ENCODE measurements around the gene TMEM150B.

DNA sequence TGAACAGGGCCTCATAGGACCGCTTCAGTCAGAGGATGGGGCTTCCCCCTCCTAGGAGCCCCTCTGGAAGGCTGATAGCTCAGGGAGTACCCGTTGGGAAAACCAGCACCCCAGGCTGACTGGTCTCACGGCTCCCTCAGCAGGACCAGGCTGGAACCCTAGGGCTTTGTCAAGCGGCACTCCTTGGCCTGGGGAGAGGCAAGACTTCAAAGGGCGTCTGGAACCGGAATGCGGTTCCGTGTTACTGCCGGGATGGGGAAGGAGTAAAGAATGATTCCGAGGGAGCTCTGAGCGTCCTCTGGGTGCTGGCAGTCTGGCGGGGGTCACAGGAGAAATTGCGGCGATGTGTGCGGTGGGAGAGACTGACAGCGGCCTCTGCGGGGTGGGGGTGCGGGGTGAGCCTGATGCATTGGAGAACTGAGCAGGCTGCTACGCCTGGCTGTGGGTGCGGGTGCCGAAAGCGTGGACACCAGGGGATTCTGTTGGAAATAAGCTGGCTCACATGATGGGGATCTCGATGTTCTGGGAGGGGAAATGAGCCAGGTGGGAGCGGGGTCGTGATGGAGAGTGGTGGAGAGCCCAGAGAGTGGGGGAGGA is 27.5 kb upstream of the TMEM150B start:
- TF ChIP-seq, protein P1, sequence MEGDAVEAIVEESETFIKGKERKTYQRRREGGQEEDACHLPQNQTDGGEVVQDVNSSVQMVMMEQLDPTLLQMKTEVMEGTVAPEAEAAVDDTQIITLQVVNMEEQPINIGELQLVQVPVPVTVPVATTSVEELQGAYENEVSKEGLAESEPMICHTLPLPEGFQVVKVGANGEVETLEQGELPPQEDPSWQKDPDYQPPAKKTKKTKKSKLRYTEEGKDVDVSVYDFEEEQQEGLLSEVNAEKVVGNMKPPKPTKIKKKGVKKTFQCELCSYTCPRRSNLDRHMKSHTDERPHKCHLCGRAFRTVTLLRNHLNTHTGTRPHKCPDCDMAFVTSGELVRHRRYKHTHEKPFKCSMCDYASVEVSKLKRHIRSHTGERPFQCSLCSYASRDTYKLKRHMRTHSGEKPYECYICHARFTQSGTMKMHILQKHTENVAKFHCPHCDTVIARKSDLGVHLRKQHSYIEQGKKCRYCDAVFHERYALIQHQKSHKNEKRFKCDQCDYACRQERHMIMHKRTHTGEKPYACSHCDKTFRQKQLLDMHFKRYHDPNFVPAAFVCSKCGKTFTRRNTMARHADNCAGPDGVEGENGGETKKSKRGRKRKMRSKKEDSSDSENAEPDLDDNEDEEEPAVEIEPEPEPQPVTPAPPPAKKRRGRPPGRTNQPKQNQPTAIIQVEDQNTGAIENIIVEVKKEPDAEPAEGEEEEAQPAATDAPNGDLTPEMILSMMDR (conservative IDR thresholded peaks at IDR 0.05; ENCODE audit: low read depth, low read length), result no peak
- no peak for TF ChIP-seq POLR2A (IDR thresholded peaks at IDR 0.05; ENCODE audit: low read depth, low read length)
- TF ChIP-seq CEBPB (IDR thresholded peaks at IDR 0.05; ENCODE audit: low read depth, low read length), result no peak
- no peak for TF ChIP-seq MAFK (IDR thresholded peaks at IDR 0.05; ENCODE audit: low read depth, low read length)
- no peak for TF ChIP-seq MXI1 (IDR thresholded peaks at IDR 0.05; ENCODE audit: borderline replicate concordance, low read depth, low read length)
- no peak for TF ChIP-seq NFE2L2 (IDR thresholded peaks at IDR 0.05; ENCODE audit: low read depth, low read length)
- TF ChIP-seq, protein P2, sequence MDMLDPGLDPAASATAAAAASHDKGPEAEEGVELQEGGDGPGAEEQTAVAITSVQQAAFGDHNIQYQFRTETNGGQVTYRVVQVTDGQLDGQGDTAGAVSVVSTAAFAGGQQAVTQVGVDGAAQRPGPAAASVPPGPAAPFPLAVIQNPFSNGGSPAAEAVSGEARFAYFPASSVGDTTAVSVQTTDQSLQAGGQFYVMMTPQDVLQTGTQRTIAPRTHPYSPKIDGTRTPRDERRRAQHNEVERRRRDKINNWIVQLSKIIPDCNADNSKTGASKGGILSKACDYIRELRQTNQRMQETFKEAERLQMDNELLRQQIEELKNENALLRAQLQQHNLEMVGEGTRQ (IDR thresholded peaks at IDR 0.05; ENCODE audit: low read depth, low read length), result no peak
- no peak for TF ChIP-seq SMC3 (IDR thresholded peaks at IDR 0.05; ENCODE audit: low read depth, low read length)
- no peak for TF ChIP-seq FOS (IDR thresholded peaks at IDR 0.05; ENCODE audit: low read depth, low read length)
- TF ChIP-seq RFX5 (IDR thresholded peaks at IDR 0.05; ENCODE audit: low read depth, low read length), result no peak
- no peak for TF ChIP-seq RAD21 (IDR thresholded peaks at IDR 0.05; ENCODE audit: low read length)
- TF ChIP-seq BHLHE40 (IDR thresholded peaks at IDR 0.05; ENCODE audit: low read depth, low read length), result no peak
- no peak for TF ChIP-seq MAZ (IDR thresholded peaks at IDR 0.05; ENCODE audit: borderline replicate concordance, low read depth, low read length)

All from IMR-90 (cell line).